ENCODE data around the gene NRXN3. TPM values are rescaled to one million over a fixed set of nuclear protein-coding genes. Genes with fewer than 3 reads are reported as not detected.

The NRXN3 gene
- total and polyA plus RNA-seq, 2 experiments from 2014 or later, result 1.0 to 1.8 TPM

DNA sequence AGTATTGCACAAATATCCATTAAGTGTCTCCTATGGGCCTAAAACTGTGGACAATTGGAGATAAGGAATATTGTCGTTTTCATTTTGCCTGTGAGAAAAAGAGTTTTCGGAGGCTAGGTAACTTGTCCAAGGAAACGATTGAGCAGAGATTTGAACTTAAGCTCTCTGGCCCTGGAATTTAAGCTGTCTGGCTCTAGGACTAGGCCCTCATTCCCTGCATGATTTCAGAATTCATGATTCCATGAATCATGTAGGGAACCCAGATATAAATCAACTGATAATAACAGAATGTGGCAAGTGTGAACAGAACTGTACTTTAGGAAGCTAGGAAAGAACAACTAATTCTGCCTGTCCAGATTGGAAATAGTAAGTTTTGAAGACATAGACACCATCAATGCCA, 1100.2 kb downstream of the NRXN3 start:
- Histone ChIP-seq H3K4me3 (no peak overlapping the region), H3K27me3 (ENCODE audit: insufficient read depth) (no peaks in the 10 kb centered on the region), H3K27ac (ENCODE audit: low read depth) (no peak overlapping the region), H4K20me1 (replicated peaks; ENCODE audit: insufficient read depth) (no peaks in the 10 kb centered on the region), H3K4me1 (ENCODE audit: insufficient read depth) (no peaks in the 10 kb centered on the region), H2AFZ (no peak overlapping the region), H3K4me2 (no peak overlapping the region), H3K79me2 (replicated peaks; ENCODE audit: insufficient read depth) (no peaks in the 10 kb centered on the region), H3F3A (replicated peaks; ENCODE audit: low read depth) (no peaks in the 10 kb centered on the region), H3K36me3 (ENCODE audit: insufficient read depth) (no peaks in the 10 kb centered on the region), H3K9me2 (ENCODE audit: insufficient read depth) (no peaks in the 10 kb centered on the region)
- no peak for TF ChIP-seq NANOG (IDR thresholded peaks at IDR 0.05; ENCODE audit: borderline replicate concordance)
- TF ChIP-seq STAT1 (IDR thresholded peaks at IDR 0.05; ENCODE audit: unreplicated experiment), result no peak
- no peak for TF ChIP-seq CREB1 (CRISPR knock-in tag; IDR thresholded peaks at IDR 0.05; ENCODE audit: low read depth)
- TF ChIP-seq, protein P1, sequence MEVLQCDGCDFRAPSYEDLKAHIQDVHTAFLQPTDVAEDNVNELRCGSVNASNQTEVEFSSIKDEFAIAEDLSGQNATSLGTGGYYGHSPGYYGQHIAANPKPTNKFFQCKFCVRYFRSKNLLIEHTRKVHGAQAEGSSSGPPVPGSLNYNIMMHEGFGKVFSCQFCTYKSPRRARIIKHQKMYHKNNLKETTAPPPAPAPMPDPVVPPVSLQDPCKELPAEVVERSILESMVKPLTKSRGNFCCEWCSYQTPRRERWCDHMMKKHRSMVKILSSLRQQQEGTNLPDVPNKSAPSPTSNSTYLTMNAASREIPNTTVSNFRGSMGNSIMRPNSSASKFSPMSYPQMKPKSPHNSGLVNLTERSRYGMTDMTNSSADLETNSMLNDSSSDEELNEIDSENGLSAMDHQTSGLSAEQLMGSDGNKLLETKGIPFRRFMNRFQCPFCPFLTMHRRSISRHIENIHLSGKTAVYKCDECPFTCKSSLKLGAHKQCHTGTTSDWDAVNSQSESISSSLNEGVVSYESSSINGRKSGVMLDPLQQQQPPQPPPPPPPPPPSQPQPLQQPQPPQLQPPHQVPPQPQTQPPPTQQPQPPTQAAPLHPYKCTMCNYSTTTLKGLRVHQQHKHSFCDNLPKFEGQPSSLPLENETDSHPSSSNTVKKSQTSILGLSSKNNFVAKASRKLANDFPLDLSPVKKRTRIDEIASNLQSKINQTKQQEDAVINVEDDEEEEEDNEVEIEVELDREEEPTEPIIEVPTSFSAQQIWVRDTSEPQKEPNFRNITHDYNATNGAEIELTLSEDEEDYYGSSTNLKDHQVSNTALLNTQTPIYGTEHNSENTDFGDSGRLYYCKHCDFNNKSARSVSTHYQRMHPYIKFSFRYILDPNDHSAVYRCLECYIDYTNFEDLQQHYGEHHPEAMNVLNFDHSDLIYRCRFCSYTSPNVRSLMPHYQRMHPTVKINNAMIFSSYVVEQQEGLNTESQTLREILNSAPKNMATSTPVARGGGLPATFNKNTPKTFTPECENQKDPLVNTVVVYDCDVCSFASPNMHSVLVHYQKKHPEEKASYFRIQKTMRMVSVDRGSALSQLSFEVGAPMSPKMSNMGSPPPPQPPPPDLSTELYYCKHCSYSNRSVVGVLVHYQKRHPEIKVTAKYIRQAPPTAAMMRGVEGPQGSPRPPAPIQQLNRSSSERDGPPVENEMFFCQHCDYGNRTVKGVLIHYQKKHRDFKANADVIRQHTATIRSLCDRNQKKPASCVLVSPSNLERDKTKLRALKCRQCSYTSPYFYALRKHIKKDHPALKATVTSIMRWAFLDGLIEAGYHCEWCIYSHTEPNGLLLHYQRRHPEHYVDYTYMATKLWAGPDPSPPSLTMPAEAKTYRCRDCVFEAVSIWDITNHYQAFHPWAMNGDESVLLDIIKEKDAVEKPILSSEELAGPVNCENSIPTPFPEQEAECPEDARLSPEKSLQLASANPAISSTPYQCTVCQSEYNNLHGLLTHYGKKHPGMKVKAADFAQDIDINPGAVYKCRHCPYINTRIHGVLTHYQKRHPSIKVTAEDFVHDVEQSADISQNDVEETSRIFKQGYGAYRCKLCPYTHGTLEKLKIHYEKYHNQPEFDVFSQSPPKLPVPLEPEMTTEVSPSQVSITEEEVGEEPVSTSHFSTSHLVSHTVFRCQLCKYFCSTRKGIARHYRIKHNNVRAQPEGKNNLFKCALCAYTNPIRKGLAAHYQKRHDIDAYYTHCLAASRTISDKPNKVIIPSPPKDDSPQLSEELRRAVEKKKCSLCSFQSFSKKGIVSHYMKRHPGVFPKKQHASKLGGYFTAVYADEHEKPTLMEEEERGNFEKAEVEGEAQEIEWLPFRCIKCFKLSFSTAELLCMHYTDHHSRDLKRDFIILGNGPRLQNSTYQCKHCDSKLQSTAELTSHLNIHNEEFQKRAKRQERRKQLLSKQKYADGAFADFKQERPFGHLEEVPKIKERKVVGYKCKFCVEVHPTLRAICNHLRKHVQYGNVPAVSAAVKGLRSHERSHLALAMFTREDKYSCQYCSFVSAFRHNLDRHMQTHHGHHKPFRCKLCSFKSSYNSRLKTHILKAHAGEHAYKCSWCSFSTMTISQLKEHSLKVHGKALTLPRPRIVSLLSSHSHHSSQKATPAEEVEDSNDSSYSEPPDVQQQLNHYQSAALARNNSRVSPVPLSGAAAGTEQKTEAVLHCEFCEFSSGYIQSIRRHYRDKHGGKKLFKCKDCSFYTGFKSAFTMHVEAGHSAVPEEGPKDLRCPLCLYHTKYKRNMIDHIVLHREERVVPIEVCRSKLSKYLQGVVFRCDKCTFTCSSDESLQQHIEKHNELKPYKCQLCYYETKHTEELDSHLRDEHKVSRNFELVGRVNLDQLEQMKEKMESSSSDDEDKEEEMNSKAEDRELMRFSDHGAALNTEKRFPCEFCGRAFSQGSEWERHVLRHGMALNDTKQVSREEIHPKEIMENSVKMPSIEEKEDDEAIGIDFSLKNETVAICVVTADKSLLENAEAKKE (CRISPR knock-in tag; IDR thresholded peaks at IDR 0.05), result no peak
- no peak for TF ChIP-seq JUNB (IDR thresholded peaks at IDR 0.05; ENCODE audit: unreplicated experiment)
- no peak for TF ChIP-seq ZNF114 (CRISPR knock-in tag; IDR thresholded peaks at IDR 0.05)
- TF ChIP-seq EZH2phosphoT487 (IDR thresholded peaks at IDR 0.05; ENCODE audit: unreplicated experiment), result no peak
- TF ChIP-seq, protein P2, sequence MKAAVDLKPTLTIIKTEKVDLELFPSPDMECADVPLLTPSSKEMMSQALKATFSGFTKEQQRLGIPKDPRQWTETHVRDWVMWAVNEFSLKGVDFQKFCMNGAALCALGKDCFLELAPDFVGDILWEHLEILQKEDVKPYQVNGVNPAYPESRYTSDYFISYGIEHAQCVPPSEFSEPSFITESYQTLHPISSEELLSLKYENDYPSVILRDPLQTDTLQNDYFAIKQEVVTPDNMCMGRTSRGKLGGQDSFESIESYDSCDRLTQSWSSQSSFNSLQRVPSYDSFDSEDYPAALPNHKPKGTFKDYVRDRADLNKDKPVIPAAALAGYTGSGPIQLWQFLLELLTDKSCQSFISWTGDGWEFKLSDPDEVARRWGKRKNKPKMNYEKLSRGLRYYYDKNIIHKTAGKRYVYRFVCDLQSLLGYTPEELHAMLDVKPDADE (IDR thresholded peaks at IDR 0.05), result no peak
- TF ChIP-seq, protein P3, sequence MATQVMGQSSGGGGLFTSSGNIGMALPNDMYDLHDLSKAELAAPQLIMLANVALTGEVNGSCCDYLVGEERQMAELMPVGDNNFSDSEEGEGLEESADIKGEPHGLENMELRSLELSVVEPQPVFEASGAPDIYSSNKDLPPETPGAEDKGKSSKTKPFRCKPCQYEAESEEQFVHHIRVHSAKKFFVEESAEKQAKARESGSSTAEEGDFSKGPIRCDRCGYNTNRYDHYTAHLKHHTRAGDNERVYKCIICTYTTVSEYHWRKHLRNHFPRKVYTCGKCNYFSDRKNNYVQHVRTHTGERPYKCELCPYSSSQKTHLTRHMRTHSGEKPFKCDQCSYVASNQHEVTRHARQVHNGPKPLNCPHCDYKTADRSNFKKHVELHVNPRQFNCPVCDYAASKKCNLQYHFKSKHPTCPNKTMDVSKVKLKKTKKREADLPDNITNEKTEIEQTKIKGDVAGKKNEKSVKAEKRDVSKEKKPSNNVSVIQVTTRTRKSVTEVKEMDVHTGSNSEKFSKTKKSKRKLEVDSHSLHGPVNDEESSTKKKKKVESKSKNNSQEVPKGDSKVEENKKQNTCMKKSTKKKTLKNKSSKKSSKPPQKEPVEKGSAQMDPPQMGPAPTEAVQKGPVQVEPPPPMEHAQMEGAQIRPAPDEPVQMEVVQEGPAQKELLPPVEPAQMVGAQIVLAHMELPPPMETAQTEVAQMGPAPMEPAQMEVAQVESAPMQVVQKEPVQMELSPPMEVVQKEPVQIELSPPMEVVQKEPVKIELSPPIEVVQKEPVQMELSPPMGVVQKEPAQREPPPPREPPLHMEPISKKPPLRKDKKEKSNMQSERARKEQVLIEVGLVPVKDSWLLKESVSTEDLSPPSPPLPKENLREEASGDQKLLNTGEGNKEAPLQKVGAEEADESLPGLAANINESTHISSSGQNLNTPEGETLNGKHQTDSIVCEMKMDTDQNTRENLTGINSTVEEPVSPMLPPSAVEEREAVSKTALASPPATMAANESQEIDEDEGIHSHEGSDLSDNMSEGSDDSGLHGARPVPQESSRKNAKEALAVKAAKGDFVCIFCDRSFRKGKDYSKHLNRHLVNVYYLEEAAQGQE (IDR thresholded peaks at IDR 0.05; ENCODE audit: unreplicated experiment), result no peak
- Mint-ChIP-seq H3K27me3 (ENCODE audit: insufficient read depth, low read depth, poor library complexity) (no peaks in the 10 kb centered on the region), H3K9me3 (no peaks in the 10 kb centered on the region), H3K4me3 (no peak overlapping the region), H3K36me3 (ENCODE audit: low read depth) (no peaks in the 10 kb centered on the region), H3K27ac (no peak overlapping the region), H3K4me1 (no peaks in the 10 kb centered on the region)
- ATAC-seq (no peak), DNase-seq (ENCODE audit: low spot score) (no peak)

All from GM23338 (cell line).